NCI-H82 treated with DMSO at 0.1 percent for 48 hours (cell line): ENCODE results near the gene PSMD6.

Experiments used
- DNase-seq: peaks from one replicate; lab custom pipeline; 2025; ENCODE audit not compliant: unreplicated experiment; lab: John Stamatoyannopoulos, UW

PSMD6 gene

GRCh38 chr3:64010199-64010598 lies 13.1 kb downstream of the PSMD6 start:
- no peak for DNase-seq

- DNase-seq: no peak
Measured at GRCh38 chr3:64009528-64009927, 13.8 kb downstream of the PSMD6 start.

- no peak for DNase-seq
Measured at GRCh38 chr3:64008487-64009351, 14.6 kb downstream of the PSMD6 start.

GRCh38 chr3:64008017-64008416 lies 15.3 kb downstream of the PSMD6 start:
- DNase-seq: no peak

GRCh38 chr3:64003589-64003988 lies 19.7 kb downstream of the PSMD6 start:
- no peak for DNase-seq

- no peak for DNase-seq
Measured at GRCh38 chr3:64002233-64002632, 21.1 kb downstream of the PSMD6 start.

- DNase-seq: no peak
Measured at GRCh38 chr3:64000453-64001055, 22.7 kb downstream of the PSMD6 start.

GRCh38 chr3:63998852-63999754 lies 24.2 kb downstream of the PSMD6 start:
- no peak for DNase-seq

GRCh38 chr3:63995086-63995485 lies 28.2 kb downstream of the PSMD6 start:
- DNase-seq: no peak

GRCh38 chr3:63993653-63994079 lies 29.6 kb downstream of the PSMD6 start:
- DNase-seq: peak; percentile 42

GRCh38 chr3:63992516-63993209 lies 30.6 kb downstream of the PSMD6 start:
- no peak for DNase-seq

- DNase-seq: no peak
Measured at GRCh38 chr3:63991666-63992065, 31.6 kb downstream of the PSMD6 start.

GRCh38 chr3:63990733-63991132 lies 32.6 kb downstream of the PSMD6 start:
- DNase-seq: no peak

- DNase-seq: no peak
Measured at GRCh38 chr3:63990204-63990603, 33.1 kb downstream of the PSMD6 start.

- no peak for DNase-seq
Measured at GRCh38 chr3:63988943-63989342, 34.4 kb downstream of the PSMD6 start.

GRCh38 chr3:63986831-63987230 lies 36.5 kb downstream of the PSMD6 start:
- no peak for DNase-seq

- no peak for DNase-seq
Measured at GRCh38 chr3:63986146-63986545, 37.1 kb downstream of the PSMD6 start.

- no peak for DNase-seq
Measured at GRCh38 chr3:63984391-63984790, 38.9 kb downstream of the PSMD6 start.

GRCh38 chr3:63981980-63982379 lies 41.3 kb downstream of the PSMD6 start:
- DNase-seq: no peak

GRCh38 chr3:63980830-63981498 lies 42.3 kb downstream of the PSMD6 start:
- DNase-seq: no peak
